ENCODE data around the gene C1orf141.

C1orf141 gene

DNA sequence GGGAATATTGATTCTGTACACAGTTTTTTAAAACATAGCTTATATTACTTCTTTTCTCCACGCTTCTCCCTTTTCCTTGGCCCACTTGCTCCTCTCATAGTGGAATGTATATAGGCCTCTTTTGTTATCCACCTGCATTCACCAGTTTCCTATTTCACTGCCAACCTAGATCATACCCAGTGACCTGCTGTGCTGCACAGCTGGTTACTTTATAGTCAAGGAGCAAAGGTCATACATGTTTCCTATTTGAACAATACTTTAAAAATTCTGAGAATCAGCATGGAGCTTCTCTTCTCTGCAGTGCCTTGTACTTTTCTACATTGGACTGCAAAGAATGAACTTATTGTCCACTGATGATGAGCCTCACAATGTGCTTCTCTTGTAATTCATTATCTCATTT, 76.5 kb downstream of the C1orf141 start:
- Histone ChIP-seq H3K36me3 (ENCODE audit: control insufficient read depth in 1 of 2, insufficient read depth in 2 of 2, low read length in 2 of 2) (no peaks in the 10 kb centered on the region), H3K23ac (ENCODE audit: low read length) (no peak overlapping the region), H3K9me3 (ENCODE audit: insufficient read depth, low read depth, low read length) (no peaks in the 10 kb centered on the region), H3K27me3 (ENCODE audit: insufficient read depth, low read length) (no peaks in the 10 kb centered on the region), H3K79me2 (ENCODE audit: control insufficient read depth, insufficient read depth, low read length, poor library complexity) (peaks cover 7% of the 10 kb centered on the region), H3K27ac (ENCODE audit: low read depth, low read length) (no peak overlapping the region), H4K12ac (ENCODE audit: low read depth, low read length) (no peak overlapping the region), H3K4me3 (ENCODE audit: low read depth, low read length) (no peak overlapping the region), H3K79me1 (ENCODE audit: low read length) (peaks cover 9% of the 10 kb centered on the region), H2AK5ac (ENCODE audit: low read length) (no peak overlapping the region), H4K91ac (ENCODE audit: low read depth, low read length) (no peak overlapping the region), H3K4me1 (ENCODE audit: control insufficient read depth in 1 of 2, insufficient read depth in 2 of 2, low read length in 2 of 2) (no peaks in the 10 kb centered on the region), H3K14ac (ENCODE audit: low read length) (no peak overlapping the region), H2BK120ac (ENCODE audit: insufficient read depth, low read length, poor library complexity) (no peak overlapping the region), H2BK5ac (ENCODE audit: low read depth, low read length, poor library complexity) (no peak overlapping the region), H3K18ac (ENCODE audit: low read length) (no peak overlapping the region), H3K4me2 (ENCODE audit: low read length) (no peak overlapping the region), H3K4ac (ENCODE audit: low read depth, low read length) (no peak overlapping the region), H2AFZ (ENCODE audit: insufficient read depth, low read length, poor library complexity) (no peak overlapping the region), H4K8ac (ENCODE audit: low read depth, low read length) (no peak overlapping the region), H3K9ac (ENCODE audit: low read length) (no peak overlapping the region), H2BK12ac (ENCODE audit: low read length) (no peak overlapping the region)
- DNase-seq: no peak
- no CpG with 5 or more reads among the region's 1 CpG for WGBS (ENCODE audit: extremely low coverage, insufficient coverage, insufficient read length)

DNA sequence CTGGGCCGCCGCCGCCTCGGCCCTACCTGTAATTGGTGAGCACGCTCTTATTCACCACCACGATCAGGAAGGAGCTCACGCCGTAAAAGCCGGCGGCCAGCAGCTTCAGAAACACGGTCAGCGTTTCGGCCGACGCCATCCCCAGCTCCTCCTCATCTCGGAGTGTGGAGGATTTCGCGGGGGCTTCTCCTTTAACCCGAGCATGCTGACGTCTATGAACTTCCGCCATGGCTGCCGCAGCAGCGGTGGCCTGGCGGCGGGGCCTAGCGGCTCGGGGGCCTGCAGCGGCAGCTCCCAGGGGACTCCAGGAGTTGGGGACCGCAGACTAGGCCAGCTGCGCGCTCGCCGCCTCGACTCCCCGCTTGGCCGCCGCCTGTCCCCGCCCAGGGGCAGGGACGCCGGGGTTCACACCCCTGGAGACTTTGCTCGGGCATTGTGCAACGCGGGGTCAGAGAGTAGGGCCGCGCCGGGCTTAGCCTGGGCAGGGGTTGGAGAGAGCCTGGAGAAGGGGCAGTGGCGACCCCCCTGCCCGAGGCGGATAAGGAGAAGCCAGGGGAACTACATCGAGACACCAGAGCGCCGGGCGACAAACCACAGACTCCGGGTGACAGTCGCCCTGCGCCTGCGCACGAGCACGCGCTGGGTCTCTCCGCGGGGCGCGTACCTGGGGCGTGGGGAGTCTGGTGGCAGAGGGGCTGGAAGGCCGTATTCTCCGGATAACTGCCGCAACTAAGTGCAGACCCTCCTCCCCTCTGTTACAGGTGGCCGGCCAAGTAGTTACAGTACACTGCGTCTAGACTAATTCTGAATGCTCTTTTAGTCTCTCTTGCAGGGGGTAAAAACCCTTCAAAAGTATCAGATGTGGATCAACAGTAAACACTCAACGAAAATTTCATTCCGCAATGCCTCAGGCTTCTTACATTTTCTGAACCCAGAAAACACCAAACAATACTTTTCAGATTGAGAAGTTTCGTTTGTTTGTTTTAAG, 80.7 kb downstream of the C1orf141 start, which contains the start of gene SLC35D1:
Gene SLC35D1 (minus strand): TSS at position 364 of the 988 bp plus-strand sequence. CDS start 135 bp downstream, at position 229.
- H3K79me2 ChIP-seq (ENCODE audit: control insufficient read depth, insufficient read depth, low read length, poor library complexity): peaks cover 8% of the 10 kb centered on the region
- peak within 1 kb of the TSS; percentile 95 for H2BK5ac ChIP-seq (ENCODE audit: low read depth, low read length, poor library complexity)

DNA sequence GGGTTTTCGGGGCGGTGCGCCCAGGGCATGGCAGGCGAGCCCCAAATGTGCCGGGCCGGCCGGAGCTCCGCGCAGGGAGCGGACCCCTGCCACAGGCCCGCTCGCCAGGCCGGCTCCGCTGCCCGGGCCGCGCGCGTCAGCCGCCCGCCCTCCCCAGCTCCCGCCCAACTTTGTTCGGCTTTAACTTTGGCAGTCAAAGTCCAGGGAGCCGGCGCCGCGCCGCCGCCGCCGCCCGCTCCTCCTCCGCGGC, 81.3 kb downstream of the C1orf141 start:
- no peaks in the 10 kb centered on the region for H3K4me1 ChIP-seq (ENCODE audit: control insufficient read depth in 1 of 2, insufficient read depth in 2 of 2, low read length in 2 of 2)
- H2AK5ac ChIP-seq (ENCODE audit: low read length): no peak overlapping the region
- H3K4ac ChIP-seq (ENCODE audit: low read depth, low read length): peak overlapping the region; percentile 85
- no peaks in the 10 kb centered on the region for H3K9me3 ChIP-seq (ENCODE audit: insufficient read depth, low read depth, low read length)
- no peak overlapping the region for H3K23ac ChIP-seq (ENCODE audit: low read length)
- peak overlapping the region; percentile 62 for H3K18ac ChIP-seq (ENCODE audit: low read length)
- H3K27ac ChIP-seq (ENCODE audit: low read depth, low read length): peak overlapping the region; percentile 93
- WGBS (ENCODE audit: extremely low coverage, insufficient coverage, insufficient read length): no CpG with 5 or more reads among the region's 34 CpGs
- H3K14ac ChIP-seq (ENCODE audit: low read length): peak overlapping the region; percentile 94
- peak overlapping the region; percentile 90 for H2BK120ac ChIP-seq (ENCODE audit: insufficient read depth, low read length, poor library complexity)
- peaks cover 10% of the 10 kb centered on the region for H3K79me1 ChIP-seq (ENCODE audit: low read length)
- H3K79me2 ChIP-seq (ENCODE audit: control insufficient read depth, insufficient read depth, low read length, poor library complexity): peaks cover 8% of the 10 kb centered on the region
- H2AFZ ChIP-seq (ENCODE audit: insufficient read depth, low read length, poor library complexity): peak overlapping the region; percentile 81
- H2BK12ac ChIP-seq (ENCODE audit: low read length): peak overlapping the region; percentile 6
- H3K9ac ChIP-seq (ENCODE audit: low read length): peak overlapping the region; percentile 95
- peak overlapping the region; percentile 95 for H2BK5ac ChIP-seq (ENCODE audit: low read depth, low read length, poor library complexity)
- peak overlapping the region; percentile 93 for H3K4me3 ChIP-seq (ENCODE audit: low read depth, low read length)
- H4K8ac ChIP-seq (ENCODE audit: low read depth, low read length): peak overlapping the region; percentile 83
- H3K36me3 ChIP-seq (ENCODE audit: control insufficient read depth in 1 of 2, insufficient read depth in 2 of 2, low read length in 2 of 2): peaks cover 0 to 3% of the 10 kb centered on the region in 2 experiments
- H4K91ac ChIP-seq (ENCODE audit: low read depth, low read length): peak overlapping the region; percentile 88
- peak overlapping the region; percentile 82 for H3K4me2 ChIP-seq (ENCODE audit: low read length)
- no peaks in the 10 kb centered on the region for H3K27me3 ChIP-seq (ENCODE audit: insufficient read depth, low read length)
- DNase-seq: peak in 1 of 2 donors; percentile 80
- peak overlapping the region; percentile 81 for H4K12ac ChIP-seq (ENCODE audit: low read depth, low read length)

More for the DNA sequence above, 80.7 kb downstream of the C1orf141 start, which contains the start of gene SLC35D1:
- Histone ChIP-seq H3K9ac (ENCODE audit: low read length) (peak within 1 kb of the TSS; percentile 95), H3K9me3 (ENCODE audit: insufficient read depth, low read depth, low read length) (no peaks in the 10 kb centered on the region), H3K4me1 (ENCODE audit: control insufficient read depth in 1 of 2, insufficient read depth in 2 of 2, low read length in 2 of 2) (no peaks in the 10 kb centered on the region), H2AK5ac (ENCODE audit: low read length) (no peak within 1 kb of the TSS), H2BK12ac (ENCODE audit: low read length) (peak within 1 kb of the TSS; percentile 51), H4K8ac (ENCODE audit: low read depth, low read length) (peak within 1 kb of the TSS; percentile 83), H3K4me2 (ENCODE audit: low read length) (peak within 1 kb of the TSS; percentile 82), H4K91ac (ENCODE audit: low read depth, low read length) (peak within 1 kb of the TSS; percentile 88), H3K79me1 (ENCODE audit: low read length) (peaks cover 10% of the 10 kb centered on the region), H3K14ac (ENCODE audit: low read length) (peak within 1 kb of the TSS; percentile 94), H3K4ac (ENCODE audit: low read depth, low read length) (peak within 1 kb of the TSS; percentile 85), H3K4me3 (ENCODE audit: low read depth, low read length) (peak within 1 kb of the TSS; percentile 93), H3K36me3 (ENCODE audit: control insufficient read depth in 1 of 2, insufficient read depth in 2 of 2, low read length in 2 of 2) (peaks cover 0 to under 1% of the 10 kb centered on the region in 2 experiments), H3K23ac (ENCODE audit: low read length) (no peak within 1 kb of the TSS), H3K27ac (ENCODE audit: low read depth, low read length) (peak within 1 kb of the TSS; percentile 93), H2BK120ac (ENCODE audit: insufficient read depth, low read length, poor library complexity) (peak within 1 kb of the TSS; percentile 90), H3K27me3 (ENCODE audit: insufficient read depth, low read length) (no peaks in the 10 kb centered on the region), H2AFZ (ENCODE audit: insufficient read depth, low read length, poor library complexity) (peak within 1 kb of the TSS; percentile 81), H3K18ac (ENCODE audit: low read length) (peak within 1 kb of the TSS; percentile 62), H4K12ac (ENCODE audit: low read depth, low read length) (peak within 1 kb of the TSS; percentile 81)
- peak; percentile 43 to 46 for DNase-seq
- no CpG with 5 or more reads among the region's 73 CpGs for WGBS (ENCODE audit: extremely low coverage, insufficient coverage, insufficient read length)

DNA sequence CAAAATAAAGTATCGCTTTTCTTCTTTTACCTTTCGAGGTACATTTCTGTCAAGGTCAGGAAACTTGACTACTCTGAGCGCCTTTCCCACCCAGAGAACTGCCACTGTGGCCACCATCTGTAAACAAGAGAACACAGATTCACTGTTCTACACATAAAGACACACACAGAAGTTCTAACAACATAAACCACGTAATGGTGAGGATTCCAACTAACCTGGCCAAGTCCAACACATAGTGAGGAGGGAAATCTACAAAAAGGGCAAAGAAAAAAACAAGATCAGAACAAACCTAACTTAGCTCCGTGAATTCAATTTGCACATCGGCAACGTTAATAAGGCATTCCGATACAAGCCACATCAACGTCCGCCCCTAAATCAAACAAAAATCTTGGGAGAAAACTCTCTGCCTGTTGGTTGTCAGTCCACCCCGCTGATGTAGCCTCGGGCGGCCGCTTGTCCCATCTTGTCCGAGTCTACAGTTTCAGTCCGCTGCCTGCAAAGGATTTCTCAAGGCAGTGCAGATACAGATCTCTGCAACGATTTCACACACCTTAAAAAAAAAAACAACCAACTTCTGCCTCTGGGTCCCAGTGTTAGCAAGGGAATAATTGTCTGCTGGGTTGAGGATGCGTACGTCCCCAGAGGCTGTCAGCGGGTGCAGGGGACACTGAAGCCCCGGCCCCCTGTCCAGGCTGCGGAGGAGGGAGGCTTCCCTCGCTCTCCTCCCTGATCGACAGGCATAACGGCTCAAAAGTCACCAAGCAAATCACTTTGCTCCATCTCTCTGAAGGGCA, 81.8 kb downstream of the C1orf141 start:
- DNase-seq: peak; percentile 72 to 84
- no peak overlapping the region for H3K23ac ChIP-seq (ENCODE audit: low read length)
- peak overlapping the region; percentile 6 for H2BK12ac ChIP-seq (ENCODE audit: low read length)
- peaks cover 10% of the 10 kb centered on the region for H3K79me1 ChIP-seq (ENCODE audit: low read length)
- H4K12ac ChIP-seq (ENCODE audit: low read depth, low read length): peak overlapping the region; percentile 67
- H2AFZ ChIP-seq (ENCODE audit: insufficient read depth, low read length, poor library complexity): peak overlapping the region; percentile 81
- H2AK5ac ChIP-seq (ENCODE audit: low read length): no peak overlapping the region
- H3K27ac ChIP-seq (ENCODE audit: low read depth, low read length): peak overlapping the region; percentile 93
- H3K79me2 ChIP-seq (ENCODE audit: control insufficient read depth, insufficient read depth, low read length, poor library complexity): peaks cover 8% of the 10 kb centered on the region
- H2BK5ac ChIP-seq (ENCODE audit: low read depth, low read length, poor library complexity): peak overlapping the region; percentile 95
- peak overlapping the region; percentile 85 for H3K4ac ChIP-seq (ENCODE audit: low read depth, low read length)
- H4K91ac ChIP-seq (ENCODE audit: low read depth, low read length): peak overlapping the region; percentile 88
- H2BK120ac ChIP-seq (ENCODE audit: insufficient read depth, low read length, poor library complexity): peak overlapping the region; percentile 90
- no peaks in the 10 kb centered on the region for H3K27me3 ChIP-seq (ENCODE audit: insufficient read depth, low read length)
- H3K14ac ChIP-seq (ENCODE audit: low read length): peak overlapping the region; percentile 94
- peak overlapping the region; percentile 93 for H3K4me3 ChIP-seq (ENCODE audit: low read depth, low read length)
- H4K8ac ChIP-seq (ENCODE audit: low read depth, low read length): peak overlapping the region; percentile 83
- peak overlapping the region; percentile 62 for H3K18ac ChIP-seq (ENCODE audit: low read length)
- WGBS (ENCODE audit: extremely low coverage, insufficient coverage, insufficient read length): no CpG with 5 or more reads among the region's 25 CpGs
- H3K4me1 ChIP-seq (ENCODE audit: control insufficient read depth in 1 of 2, insufficient read depth in 2 of 2, low read length in 2 of 2): no peaks in the 10 kb centered on the region
- no peaks in the 10 kb centered on the region for H3K9me3 ChIP-seq (ENCODE audit: insufficient read depth, low read depth, low read length)
- H3K36me3 ChIP-seq (ENCODE audit: control insufficient read depth in 1 of 2, insufficient read depth in 2 of 2, low read length in 2 of 2): peaks cover 0 to 3% of the 10 kb centered on the region in 2 experiments
- H3K9ac ChIP-seq (ENCODE audit: low read length): peak overlapping the region; percentile 95
- H3K4me2 ChIP-seq (ENCODE audit: low read length): peak overlapping the region; percentile 82

Measured in trophoblast cell (in vitro differentiated cells and primary cell).